Kidney glomerular epithelial cell (primary cell): Measurements from ENCODE around the gene HNRNPA3.
"Not testable (repeated sequence)": the region's sequence is repeated elsewhere in the genome, so short reads cannot be mapped to it uniquely, and the experiment has no call there.

Experiments used
- DNase-seq: peaks from one replicate; lab custom pipeline; 2025; lab: John Stamatoyannopoulos, UW

The HNRNPA3 gene

GRCh38 chr2:177212106-177212890, at the start of gene HNRNPA3:
TSS of gene HNRNPA3 (plus strand) at chr2:177212794. CDS start at chr2:177212800, 6 bp downstream.
- peak; percentile 98 for DNase-seq

- DNase-seq = no peak
Measured at GRCh38 chr2:177164131-177164530, 48.5 kb upstream of the HNRNPA3 start.

- DNase-seq = peak; percentile 88
Measured at GRCh38 chr2:177164584-177165052, 48.0 kb upstream of the HNRNPA3 start.

GRCh38 chr2:177165061-177165583, 47.5 kb upstream of the HNRNPA3 start:
- DNase-seq = peak; percentile 57

GRCh38 chr2:177165721-177166711, 46.6 kb upstream of the HNRNPA3 start:
- peak; percentile 74 for DNase-seq

- DNase-seq = no peak
Measured at GRCh38 chr2:177169810-177170514, 42.6 kb upstream of the HNRNPA3 start.

GRCh38 chr2:177171418-177171865, 41.2 kb upstream of the HNRNPA3 start:
- no peak for DNase-seq

- DNase-seq = peak; percentile 59
Measured at GRCh38 chr2:177172034-177172880, 40.3 kb upstream of the HNRNPA3 start.

GRCh38 chr2:177174486-177174885, 38.1 kb upstream of the HNRNPA3 start:
- no peak for DNase-seq

- DNase-seq = no peak
Measured at GRCh38 chr2:177175917-177176668, 36.5 kb upstream of the HNRNPA3 start.

GRCh38 chr2:177178797-177179196, 33.8 kb upstream of the HNRNPA3 start:
- DNase-seq = no peak

GRCh38 chr2:177179227-177179626, 33.4 kb upstream of the HNRNPA3 start:
- no peak for DNase-seq

- DNase-seq = not testable (repeated sequence)
Measured at GRCh38 chr2:177179671-177180070, 32.9 kb upstream of the HNRNPA3 start.

- no peak for DNase-seq
Measured at GRCh38 chr2:177180269-177181000, 32.2 kb upstream of the HNRNPA3 start.

GRCh38 chr2:177183860-177184259, 28.7 kb upstream of the HNRNPA3 start:
- no peak for DNase-seq

- no peak for DNase-seq
Measured at GRCh38 chr2:177184606-177185005, 28.0 kb upstream of the HNRNPA3 start.

- not testable (repeated sequence) for DNase-seq
Measured at GRCh38 chr2:177186038-177186437, 26.6 kb upstream of the HNRNPA3 start.

GRCh38 chr2:177187631-177188312, 24.8 kb upstream of the HNRNPA3 start:
- no peak for DNase-seq
